ENCODE measurements around the gene KRTAP10-2.
"Not testable (repeated sequence)": the region's sequence is repeated elsewhere in the genome, so short reads cannot be mapped to it uniquely, and the experiment has no call there.

KRTAP10-2 gene

GRCh38 chr21:44556879-44557278, 5.6 kb upstream of the KRTAP10-2 start:
- TF ChIP-seq POLR2A (IDR thresholded peaks at IDR 0.05; ENCODE audit: low read depth, low read length), result no peak
- no peak for DNase-seq (ENCODE audit: insufficient read length)
- FAIRE-seq, result no peak

- FAIRE-seq, result no peak
- TF ChIP-seq POLR2AphosphoS5 (IDR thresholded peaks at IDR 0.05; ENCODE audit: low read depth, low read length) (no peak), POLR2A (IDR thresholded peaks at IDR 0.05; ENCODE audit: low read depth, low read length) (no peak), TAF1 (IDR thresholded peaks at IDR 0.05; ENCODE audit: borderline replicate concordance, low read depth, low read length) (no peak)
- DNase-seq (ENCODE audit: insufficient read length), result no peak
Observed at GRCh38 chr21:44555200-44555875, 4.0 kb upstream of the KRTAP10-2 start.

GRCh38 chr21:44552681-44553080, 1.4 kb upstream of the KRTAP10-2 start:
- FAIRE-seq, result no peak

GRCh38 chr21:44552136-44552535, 831 bp upstream of the KRTAP10-2 start:
- DNase-seq (ENCODE audit: insufficient read length) (no peak), FAIRE-seq (no peak)
- TF ChIP-seq POLR2A (IDR thresholded peaks at IDR 0.05; ENCODE audit: low read depth, low read length), result no peak
- no peak for TF ChIP-seq TAF1 (IDR thresholded peaks at IDR 0.05; ENCODE audit: borderline replicate concordance, low read depth, low read length)
- no peak for TF ChIP-seq POLR2AphosphoS5 (IDR thresholded peaks at IDR 0.05; ENCODE audit: low read depth, low read length)

More at GRCh38 chr21:44552681-44553080, 1.4 kb upstream of the KRTAP10-2 start:
- no peak for TF ChIP-seq POLR2AphosphoS5 (IDR thresholded peaks at IDR 0.05; ENCODE audit: low read depth, low read length)
- TF ChIP-seq TAF1 (IDR thresholded peaks at IDR 0.05; ENCODE audit: borderline replicate concordance, low read depth, low read length), result no peak
- no peak for DNase-seq (ENCODE audit: insufficient read length)

GRCh38 chr21:44550807-44551206, 498 bp downstream of the KRTAP10-2 start:
- no peak for DNase-seq (ENCODE audit: insufficient read length)
- FAIRE-seq, result no peak
- TF ChIP-seq POLR2A (IDR thresholded peaks at IDR 0.05; ENCODE audit: low read depth, low read length), result no peak

GRCh38 chr21:44550285-44550684, 1.0 kb downstream of the KRTAP10-2 start:
- DNase-seq (ENCODE audit: insufficient read length); FAIRE-seq: not testable (repeated sequence)

- no peak for DNase-seq (ENCODE audit: insufficient read length)
- FAIRE-seq, result no peak
- TF ChIP-seq POLR2A (IDR thresholded peaks at IDR 0.05; ENCODE audit: low read depth, low read length), result no peak
- no peak for TF ChIP-seq POLR2AphosphoS5 (IDR thresholded peaks at IDR 0.05; ENCODE audit: low read depth, low read length)
- TF ChIP-seq TAF1 (IDR thresholded peaks at IDR 0.05; ENCODE audit: borderline replicate concordance, low read depth, low read length), result no peak
Observed at GRCh38 chr21:44549525-44550211, 1.6 kb downstream of the KRTAP10-2 start.

GRCh38 chr21:44548922-44549321, 2.4 kb downstream of the KRTAP10-2 start:
- DNase-seq (ENCODE audit: insufficient read length) (no peak), FAIRE-seq (no peak)
- TF ChIP-seq TAF1 (IDR thresholded peaks at IDR 0.05; ENCODE audit: borderline replicate concordance, low read depth, low read length), result no peak
- TF ChIP-seq POLR2A (IDR thresholded peaks at IDR 0.05; ENCODE audit: low read depth, low read length), result no peak
- TF ChIP-seq POLR2AphosphoS5 (IDR thresholded peaks at IDR 0.05; ENCODE audit: low read depth, low read length), result no peak

GRCh38 chr21:44548381-44548780, 2.9 kb downstream of the KRTAP10-2 start:
- DNase-seq (ENCODE audit: insufficient read length) (no peak), FAIRE-seq (no peak)
- TF ChIP-seq POLR2A (IDR thresholded peaks at IDR 0.05; ENCODE audit: low read depth, low read length) (no peak), TAF1 (IDR thresholded peaks at IDR 0.05; ENCODE audit: borderline replicate concordance, low read depth, low read length) (no peak), POLR2AphosphoS5 (IDR thresholded peaks at IDR 0.05; ENCODE audit: low read depth, low read length) (no peak)

- FAIRE-seq, result no peak
- TF ChIP-seq TAF1 (IDR thresholded peaks at IDR 0.05; ENCODE audit: borderline replicate concordance, low read depth, low read length) (no peak), POLR2A (IDR thresholded peaks at IDR 0.05; ENCODE audit: low read depth, low read length) (no peak), POLR2AphosphoS5 (IDR thresholded peaks at IDR 0.05; ENCODE audit: low read depth, low read length) (no peak)
Observed at GRCh38 chr21:44547656-44548331, 3.5 kb downstream of the KRTAP10-2 start.

GRCh38 chr21:44544566-44544965, 6.7 kb downstream of the KRTAP10-2 start:
- FAIRE-seq (no peak), DNase-seq (ENCODE audit: insufficient read length) (no peak)
- TF ChIP-seq POLR2AphosphoS5 (IDR thresholded peaks at IDR 0.05; ENCODE audit: low read depth, low read length), result no peak
- TF ChIP-seq POLR2A (IDR thresholded peaks at IDR 0.05; ENCODE audit: low read depth, low read length), result no peak

More at GRCh38 chr21:44547656-44548331, 3.5 kb downstream of the KRTAP10-2 start:
- DNase-seq (ENCODE audit: insufficient read length), result no peak

- no peak for TF ChIP-seq TAF1 (IDR thresholded peaks at IDR 0.05; ENCODE audit: borderline replicate concordance, low read depth, low read length)
- TF ChIP-seq POLR2AphosphoS5 (IDR thresholded peaks at IDR 0.05; ENCODE audit: low read depth, low read length), result no peak
- no peak for TF ChIP-seq POLR2A (IDR thresholded peaks at IDR 0.05; ENCODE audit: low read depth, low read length)
- DNase-seq (ENCODE audit: insufficient read length) (no peak), FAIRE-seq (no peak)
Observed at GRCh38 chr21:44542716-44543115, 8.6 kb downstream of the KRTAP10-2 start.
